ENCODE measurements around the gene AIFM2.

The AIFM2 gene

GRCh38 chr10:70169649-70170364 lies 37.2 kb upstream of the AIFM2 start:
- DNase-seq (ENCODE audit: low read depth) = no peak
- TF ChIP-seq CTCF (IDR thresholded peaks at IDR 0.05; ENCODE audit: control insufficient read depth, insufficient read depth, low read depth, low read length, missing control alignments) = no peak
- H3K4me3 ChIP-seq (ENCODE audit: control insufficient read depth, low read depth, low read length) = peak overlapping the region; percentile 92

- DNase-seq (ENCODE audit: low read depth) = no peak
- TF ChIP-seq CTCF (IDR thresholded peaks at IDR 0.05; ENCODE audit: control insufficient read depth, insufficient read depth, low read depth, low read length, missing control alignments) = no peak
- peak overlapping the region; percentile 92 for H3K4me3 ChIP-seq (ENCODE audit: control insufficient read depth, low read depth, low read length)
These were observed 36.4 kb upstream of the AIFM2 start for GRCh38 chr10:70169011-70169410.

- no peak overlapping the region for H3K4me3 ChIP-seq (ENCODE audit: control insufficient read depth, low read depth, low read length)
- TF ChIP-seq CTCF (IDR thresholded peaks at IDR 0.05; ENCODE audit: control insufficient read depth, insufficient read depth, low read depth, low read length, missing control alignments) = no peak
- no peak for DNase-seq (ENCODE audit: low read depth)
These were observed 34.6 kb upstream of the AIFM2 start for GRCh38 chr10:70167246-70167645.

- no peak for TF ChIP-seq CTCF (IDR thresholded peaks at IDR 0.05; ENCODE audit: control insufficient read depth, insufficient read depth, low read depth, low read length, missing control alignments)
- H3K4me3 ChIP-seq (ENCODE audit: control insufficient read depth, low read depth, low read length) = no peak overlapping the region
- no peak for DNase-seq (ENCODE audit: low read depth)
These were observed 33.8 kb upstream of the AIFM2 start for GRCh38 chr10:70166394-70166793.

- no peak for DNase-seq (ENCODE audit: low read depth)
- TF ChIP-seq CTCF (IDR thresholded peaks at IDR 0.05; ENCODE audit: control insufficient read depth, insufficient read depth, low read depth, low read length, missing control alignments) = no peak
- H3K4me3 ChIP-seq (ENCODE audit: control insufficient read depth, low read depth, low read length) = no peak overlapping the region
These were observed 31.5 kb upstream of the AIFM2 start for GRCh38 chr10:70164163-70164562.

- no peak for TF ChIP-seq CTCF (IDR thresholded peaks at IDR 0.05; ENCODE audit: control insufficient read depth, insufficient read depth, low read depth, low read length, missing control alignments)
- no peak overlapping the region for H3K4me3 ChIP-seq (ENCODE audit: control insufficient read depth, low read depth, low read length)
- no peak for DNase-seq (ENCODE audit: low read depth)
These were observed 30.8 kb upstream of the AIFM2 start for GRCh38 chr10:70163448-70163847.

- TF ChIP-seq CTCF (IDR thresholded peaks at IDR 0.05; ENCODE audit: control insufficient read depth, insufficient read depth, low read depth, low read length, missing control alignments) = no peak
- no peak overlapping the region for H3K4me3 ChIP-seq (ENCODE audit: control insufficient read depth, low read depth, low read length)
- DNase-seq (ENCODE audit: low read depth) = no peak
These were observed 30.2 kb upstream of the AIFM2 start for GRCh38 chr10:70162892-70163201.

Data from AG09309 (cell line).